Measurements from ENCODE around the gene DGCR6L. TPM values are rescaled to one million over a fixed set of nuclear protein-coding genes. Genes with fewer than 3 reads are reported as not detected.
"Not testable (repeated sequence)": the region's sequence is repeated elsewhere in the genome, so short reads cannot be mapped to it uniquely, and the experiment has no call there.

The DGCR6L gene
- total RNA-seq, 2 donors from 2014 or later: 29.2 to 31.7 TPM

DNA sequence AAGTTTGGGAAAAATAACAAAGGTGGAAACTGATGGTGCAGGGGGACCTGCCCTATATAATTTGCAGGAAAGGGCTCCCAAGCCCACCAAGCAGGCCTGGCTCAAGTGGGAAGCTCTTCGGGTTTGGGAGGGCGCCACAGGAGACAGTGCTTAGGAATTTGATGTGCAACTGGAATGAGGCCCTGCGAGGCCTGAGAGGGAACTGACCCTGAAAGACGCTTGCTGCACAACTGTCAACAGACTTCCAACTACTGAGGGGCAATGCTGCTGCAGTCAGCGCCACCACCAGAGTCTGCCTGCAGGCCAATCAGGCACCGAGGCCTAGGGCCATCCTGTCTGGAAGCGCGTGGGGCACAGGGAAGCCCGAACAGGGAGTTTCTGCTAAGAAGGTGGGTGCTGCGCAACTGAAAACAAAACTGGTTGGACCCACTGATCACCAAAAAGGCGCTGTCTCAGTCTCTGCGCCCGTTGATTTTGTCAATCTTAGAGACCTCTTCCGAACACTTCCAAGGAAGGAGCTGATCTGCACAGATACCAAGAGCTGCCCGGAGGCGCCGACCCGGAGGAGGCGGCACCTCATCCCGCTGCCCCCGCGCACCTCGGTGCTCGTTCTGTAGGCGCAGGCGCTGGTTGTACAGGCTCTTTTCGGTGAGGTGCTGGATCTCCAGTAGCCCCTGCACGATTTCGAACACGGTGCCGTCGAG, 667 bp downstream of the DGCR6L start:
- peak overlapping the region; percentile 70 for H3K27ac Mint-ChIP-seq
- no peaks in the 10 kb centered on the region for H3K27me3 Mint-ChIP-seq
- no peak for DNase-seq
- peaks cover 34% of the 10 kb centered on the region for H3K4me1 Mint-ChIP-seq
- no peaks in the 10 kb centered on the region for H3K9me3 ChIP-seq (ENCODE audit: control insufficient read depth, low read length, poor library complexity, severe bottlenecking)
- ATAC-seq: no peak
- H3K4me3 Mint-ChIP-seq: peak overlapping the region; percentile 94
- no peaks in the 10 kb centered on the region for H3K36me3 Mint-ChIP-seq (ENCODE audit: low read depth)

DNA sequence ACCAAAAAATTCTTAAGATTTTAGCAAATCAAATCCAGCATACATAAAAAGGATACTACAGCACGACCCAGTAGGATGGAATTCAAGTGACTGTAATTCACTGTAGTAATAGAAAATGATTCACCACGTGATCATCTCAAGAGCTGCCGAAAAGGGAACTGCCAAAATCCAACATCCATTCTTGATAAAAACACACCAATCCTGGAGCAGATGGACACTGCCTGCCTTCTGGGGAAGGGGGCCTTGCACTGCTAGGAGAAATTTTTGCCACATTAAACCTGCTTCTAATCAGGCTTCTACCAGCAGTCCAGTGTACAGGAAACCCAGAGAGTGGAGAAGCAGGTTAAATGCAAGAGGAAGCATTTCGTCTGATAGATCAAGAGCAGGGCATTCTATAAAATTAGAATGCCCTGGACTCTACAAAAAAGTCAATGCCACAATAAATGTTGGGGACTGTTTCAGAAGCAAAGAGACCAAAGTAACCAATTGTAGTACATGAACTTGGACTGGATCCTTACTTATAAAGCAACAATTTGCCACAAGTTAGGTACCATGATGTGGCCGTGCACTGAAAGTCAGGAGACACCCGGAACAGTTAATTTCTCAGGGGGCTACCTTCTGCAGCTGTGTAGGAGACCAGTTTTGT, 1.7 kb downstream of the DGCR6L start:
- not testable (repeated sequence) for H3K27me3 Mint-ChIP-seq
- peaks cover 31% of the 10 kb centered on the region for H3K4me1 Mint-ChIP-seq

DNA sequence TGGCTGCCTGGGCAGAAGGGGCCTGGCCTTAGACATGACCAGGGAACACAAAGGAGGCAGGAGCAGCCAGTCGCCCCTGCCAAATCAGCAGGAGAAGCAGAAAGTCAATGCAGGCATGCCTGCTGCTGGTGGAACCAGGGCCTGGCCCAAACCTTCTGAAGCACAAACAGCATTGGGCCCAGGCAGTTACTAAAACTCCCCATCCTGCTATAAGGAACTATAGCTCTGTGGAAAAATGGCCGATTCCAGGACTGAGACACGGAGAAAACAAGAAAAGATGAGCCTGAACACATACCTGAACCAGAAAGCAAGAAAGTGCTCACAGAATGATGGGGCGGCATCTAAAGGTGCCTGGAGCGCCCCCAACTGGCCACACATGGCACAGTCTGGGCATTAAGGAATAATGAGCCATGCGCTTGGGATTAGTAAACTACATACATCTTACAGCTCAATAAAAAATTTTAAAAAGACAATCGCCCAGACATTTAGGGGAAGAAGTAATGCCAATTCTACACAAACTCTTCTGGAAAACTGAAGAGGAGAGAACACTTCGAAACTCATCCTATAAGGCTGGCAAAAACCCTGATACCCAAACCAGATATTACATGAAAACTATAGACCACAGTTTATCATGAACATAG, 2.3 kb downstream of the DGCR6L start:
- H3K27ac Mint-ChIP-seq: peak overlapping the region; percentile 81
- H3K27me3 Mint-ChIP-seq; H3K36me3 Mint-ChIP-seq (ENCODE audit: low read depth); ATAC-seq; H3K9me3 ChIP-seq (ENCODE audit: control insufficient read depth, low read length, poor library complexity, severe bottlenecking); DNase-seq: not testable (repeated sequence)
- H3K4me1 Mint-ChIP-seq: peaks cover 25% of the 10 kb centered on the region
- peak overlapping the region; percentile 53 for H3K4me3 Mint-ChIP-seq

More for the DNA sequence above, 1.7 kb downstream of the DGCR6L start:
- H3K4me3 Mint-ChIP-seq: peak overlapping the region; percentile 53
- not testable (repeated sequence) for DNase-seq; H3K36me3 Mint-ChIP-seq (ENCODE audit: low read depth); H3K9me3 ChIP-seq (ENCODE audit: control insufficient read depth, low read length, poor library complexity, severe bottlenecking); ATAC-seq; H3K27ac Mint-ChIP-seq

DNA sequence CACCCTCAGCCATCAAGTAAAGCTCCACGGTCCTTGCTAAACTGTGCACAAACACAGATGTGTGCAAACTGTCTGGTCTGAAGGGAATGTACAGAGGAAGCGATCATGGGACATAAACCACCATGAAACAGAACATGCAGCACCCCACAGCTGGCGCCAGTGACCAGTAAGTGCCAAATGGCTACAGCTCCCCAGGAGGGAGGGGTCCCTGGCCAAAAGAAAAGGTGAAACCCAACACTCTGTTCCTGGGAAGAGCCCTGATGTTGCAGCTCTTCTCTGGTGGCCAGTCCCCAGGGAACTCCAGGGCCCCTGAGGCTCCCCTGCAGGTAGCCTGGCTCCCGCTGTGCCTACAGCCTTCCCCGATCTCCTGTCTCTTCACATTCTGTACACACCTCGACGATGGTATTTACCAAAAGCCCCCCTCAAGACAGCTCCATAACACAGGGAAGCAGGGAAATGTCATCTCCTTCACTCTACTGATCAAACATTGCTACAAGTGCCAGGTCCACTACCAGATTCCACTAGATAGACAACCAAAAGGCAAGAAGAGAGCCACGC, 2.9 kb downstream of the DGCR6L start:
- no peaks in the 10 kb centered on the region for H3K36me3 Mint-ChIP-seq (ENCODE audit: low read depth)
- no peaks in the 10 kb centered on the region for H3K27me3 Mint-ChIP-seq
- no peak overlapping the region for H3K4me3 Mint-ChIP-seq
- ATAC-seq (no peak), DNase-seq (no peak)
- H3K4me1 Mint-ChIP-seq: peaks cover 24% of the 10 kb centered on the region
- no peaks in the 10 kb centered on the region for H3K9me3 ChIP-seq (ENCODE audit: control insufficient read depth, low read length, poor library complexity, severe bottlenecking)
- peak overlapping the region; percentile 81 for H3K27ac Mint-ChIP-seq

DNA sequence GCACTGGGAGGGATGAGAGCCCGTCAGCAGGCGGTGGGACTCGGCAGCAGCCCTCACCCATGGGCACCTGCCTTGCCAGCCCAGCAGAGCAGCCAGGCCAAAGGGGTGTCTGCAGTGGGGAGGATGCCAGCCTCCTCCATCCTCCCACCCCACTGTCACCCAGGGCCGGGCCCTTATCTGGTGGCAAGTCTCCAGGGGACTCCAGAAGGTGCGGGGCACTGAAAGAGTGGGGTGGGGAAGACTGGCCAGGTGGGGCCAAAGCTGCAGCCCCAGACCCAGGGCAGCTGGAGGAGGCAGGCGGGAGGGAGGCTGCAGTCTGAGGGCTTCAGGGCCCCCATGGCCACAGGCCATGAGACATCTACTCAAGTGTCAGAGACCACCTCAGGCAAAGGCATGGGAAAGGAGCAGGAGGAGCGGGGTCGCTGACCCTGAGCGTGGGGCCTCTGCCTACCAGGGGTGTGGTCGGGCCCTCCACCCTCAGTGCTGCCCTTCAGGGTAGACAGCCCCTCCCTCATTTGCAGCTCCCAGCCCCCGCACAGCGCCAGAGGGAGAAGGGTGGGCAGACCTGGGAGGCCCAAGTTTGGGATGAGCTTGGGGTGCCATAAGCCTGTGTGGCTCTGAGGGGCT, 3.5 kb downstream of the DGCR6L start:
- ATAC-seq (no peak), DNase-seq (no peak)
- H3K27me3 Mint-ChIP-seq: no peaks in the 10 kb centered on the region
- peaks cover 20% of the 10 kb centered on the region for H3K4me1 Mint-ChIP-seq
- H3K36me3 Mint-ChIP-seq (ENCODE audit: low read depth): no peaks in the 10 kb centered on the region
- H3K9me3 ChIP-seq (ENCODE audit: control insufficient read depth, low read length, poor library complexity, severe bottlenecking): no peaks in the 10 kb centered on the region
- no peak overlapping the region for H3K27ac Mint-ChIP-seq
- no peak overlapping the region for H3K4me3 Mint-ChIP-seq

DNA sequence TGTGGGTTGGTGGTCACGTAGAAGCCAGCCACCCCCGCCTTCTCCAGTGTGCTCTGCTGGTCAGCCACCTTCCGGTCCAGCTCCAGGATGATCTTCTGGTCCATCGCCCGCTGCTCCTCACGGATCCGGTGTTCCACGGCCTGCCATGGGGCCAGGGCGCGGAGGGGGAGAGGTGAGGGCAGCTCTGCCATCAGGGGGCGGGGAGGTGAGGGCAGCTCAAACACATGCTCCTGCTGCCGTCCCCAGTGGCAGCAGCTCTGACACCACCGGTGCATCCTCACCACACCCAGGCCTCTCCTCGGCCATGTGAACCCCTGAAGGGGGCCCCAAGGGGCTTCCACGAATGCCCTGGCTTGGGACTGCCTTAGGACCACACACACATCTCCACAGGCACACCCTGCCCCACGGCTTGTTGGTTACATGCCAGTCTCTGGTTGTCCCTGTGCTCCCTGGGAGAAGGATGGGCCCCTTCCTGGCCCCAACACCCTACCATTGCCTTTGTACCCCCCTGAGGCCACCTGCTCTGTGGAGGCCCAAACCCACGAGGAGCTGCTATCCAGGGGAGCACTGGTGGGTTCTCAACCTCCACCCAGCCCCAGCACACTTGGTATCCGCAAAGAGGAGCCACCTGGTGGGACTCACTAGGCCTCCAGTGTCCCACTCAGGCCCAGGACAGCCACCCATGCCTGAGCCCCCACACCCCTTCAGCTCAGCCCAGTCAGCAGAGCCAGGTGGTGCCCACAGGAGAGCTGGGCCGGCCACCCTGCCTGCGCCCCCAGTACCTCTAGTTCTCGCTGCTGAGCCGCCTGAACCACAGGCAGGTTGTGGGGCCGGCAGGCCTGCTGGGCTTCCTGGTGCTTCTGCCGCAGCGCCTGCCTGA, 4.3 kb downstream of the DGCR6L start:
- H3K4me3 Mint-ChIP-seq: no peak overlapping the region
- no peaks in the 10 kb centered on the region for H3K36me3 Mint-ChIP-seq (ENCODE audit: low read depth)
- H3K27ac Mint-ChIP-seq: no peak overlapping the region
- ATAC-seq (no peak), DNase-seq (no peak)
- peaks cover 16% of the 10 kb centered on the region for H3K4me1 Mint-ChIP-seq
- no peaks in the 10 kb centered on the region for H3K27me3 Mint-ChIP-seq
- no peaks in the 10 kb centered on the region for H3K9me3 ChIP-seq (ENCODE audit: control insufficient read depth, low read length, poor library complexity, severe bottlenecking)

DNA sequence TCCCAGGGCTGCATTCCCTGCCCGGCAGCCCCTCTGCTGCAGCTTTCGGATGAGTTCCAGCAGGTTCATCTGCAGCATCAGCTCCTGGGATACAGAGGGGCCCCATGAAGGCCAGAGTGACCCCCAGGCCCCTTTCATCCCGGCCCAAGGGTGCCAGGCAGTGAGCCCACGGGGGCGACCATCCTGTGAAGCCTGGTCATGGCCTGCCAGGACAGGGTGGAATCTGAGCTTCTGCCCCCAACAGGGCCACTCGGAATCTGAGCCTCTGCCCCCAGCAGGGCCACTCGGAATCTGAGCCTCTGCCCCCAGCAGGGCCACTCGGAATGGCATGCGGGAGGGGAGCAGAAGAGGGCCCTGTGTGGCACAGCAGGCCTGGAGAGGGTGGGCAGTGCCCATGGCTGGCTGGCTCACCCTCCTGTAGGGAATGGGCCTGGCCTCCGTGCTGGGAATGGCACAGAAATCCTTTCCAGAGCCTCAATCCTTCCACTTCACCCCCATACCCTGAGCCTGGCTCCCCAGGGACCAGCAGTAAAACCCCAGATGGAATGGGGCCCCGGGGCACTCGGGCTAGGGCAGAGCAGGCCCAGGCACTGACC, 5.0 kb downstream of the DGCR6L start:
- not testable (repeated sequence) for H3K36me3 Mint-ChIP-seq (ENCODE audit: low read depth); H3K27me3 Mint-ChIP-seq; DNase-seq; ATAC-seq; H3K9me3 ChIP-seq (ENCODE audit: control insufficient read depth, low read length, poor library complexity, severe bottlenecking); H3K4me3 Mint-ChIP-seq; H3K27ac Mint-ChIP-seq
- peaks cover 14% of the 10 kb centered on the region for H3K4me1 Mint-ChIP-seq

DNA sequence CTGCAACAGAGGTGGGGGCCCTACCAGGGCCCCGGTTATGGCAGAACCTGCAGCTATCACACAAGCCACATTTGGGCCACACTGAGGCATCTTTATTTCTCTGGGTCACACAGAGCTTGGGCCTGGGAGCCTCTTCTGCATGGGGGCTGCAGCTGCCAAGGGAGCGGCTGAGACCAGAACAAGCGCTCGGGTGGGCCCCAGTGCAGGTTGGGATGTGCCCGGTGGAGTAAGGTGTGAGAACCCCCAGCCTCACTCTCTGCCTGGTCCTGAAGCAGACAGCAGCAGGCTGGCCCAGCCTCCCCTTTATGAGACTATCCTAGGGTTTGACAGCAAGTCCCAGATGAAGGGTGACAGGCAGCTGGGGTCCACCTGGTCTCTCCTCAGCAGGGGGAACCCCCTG, 5.7 kb downstream of the DGCR6L start:
- H3K4me3 Mint-ChIP-seq; H3K27me3 Mint-ChIP-seq; ATAC-seq; H3K27ac Mint-ChIP-seq; H3K36me3 Mint-ChIP-seq (ENCODE audit: low read depth); DNase-seq; H3K9me3 ChIP-seq (ENCODE audit: control insufficient read depth, low read length, poor library complexity, severe bottlenecking): not testable (repeated sequence)
- H3K4me1 Mint-ChIP-seq: peaks cover 14% of the 10 kb centered on the region

DNA sequence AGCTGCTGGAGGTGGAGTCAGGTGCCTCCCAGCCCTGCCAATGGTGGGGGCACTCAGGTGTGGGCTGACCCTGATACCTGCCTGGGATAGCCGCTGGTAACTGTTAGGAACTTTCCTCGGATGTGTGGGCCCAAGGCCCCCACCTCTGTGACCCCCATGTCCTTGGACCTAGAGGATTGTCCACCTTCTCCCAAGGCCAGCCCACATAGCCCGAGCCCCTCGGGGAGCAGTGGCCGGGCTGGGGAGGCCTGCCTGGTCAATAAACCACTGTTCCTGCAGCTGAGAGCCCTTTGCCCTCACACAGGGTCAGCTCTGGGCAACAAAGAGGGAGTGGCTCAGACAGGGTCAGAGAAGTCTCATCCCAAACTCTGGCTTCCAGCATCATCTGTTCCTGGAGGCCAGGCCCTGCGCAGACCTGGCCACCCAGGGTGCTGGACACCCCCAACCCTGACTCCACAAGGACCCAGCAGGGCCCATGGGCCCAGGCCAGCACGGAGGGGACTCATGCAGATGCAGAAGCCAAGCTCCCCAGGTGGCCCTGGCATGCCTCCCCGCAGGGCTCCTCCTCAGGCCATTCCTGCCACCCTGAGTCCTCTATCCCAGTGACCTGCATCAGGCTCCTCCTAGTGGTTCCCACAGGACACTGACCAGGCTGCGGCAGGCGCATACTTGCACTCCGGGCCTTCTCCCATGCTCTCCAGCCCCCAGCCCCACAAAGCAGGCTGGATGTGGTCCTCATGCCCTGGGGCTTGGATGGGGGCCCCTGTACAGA, 6.4 kb downstream of the DGCR6L start:
- H3K36me3 Mint-ChIP-seq (ENCODE audit: low read depth); DNase-seq; H3K27me3 Mint-ChIP-seq; ATAC-seq; H3K9me3 ChIP-seq (ENCODE audit: control insufficient read depth, low read length, poor library complexity, severe bottlenecking); H3K27ac Mint-ChIP-seq; H3K4me3 Mint-ChIP-seq: not testable (repeated sequence)
- H3K4me1 Mint-ChIP-seq: peaks cover 14% of the 10 kb centered on the region

DNA sequence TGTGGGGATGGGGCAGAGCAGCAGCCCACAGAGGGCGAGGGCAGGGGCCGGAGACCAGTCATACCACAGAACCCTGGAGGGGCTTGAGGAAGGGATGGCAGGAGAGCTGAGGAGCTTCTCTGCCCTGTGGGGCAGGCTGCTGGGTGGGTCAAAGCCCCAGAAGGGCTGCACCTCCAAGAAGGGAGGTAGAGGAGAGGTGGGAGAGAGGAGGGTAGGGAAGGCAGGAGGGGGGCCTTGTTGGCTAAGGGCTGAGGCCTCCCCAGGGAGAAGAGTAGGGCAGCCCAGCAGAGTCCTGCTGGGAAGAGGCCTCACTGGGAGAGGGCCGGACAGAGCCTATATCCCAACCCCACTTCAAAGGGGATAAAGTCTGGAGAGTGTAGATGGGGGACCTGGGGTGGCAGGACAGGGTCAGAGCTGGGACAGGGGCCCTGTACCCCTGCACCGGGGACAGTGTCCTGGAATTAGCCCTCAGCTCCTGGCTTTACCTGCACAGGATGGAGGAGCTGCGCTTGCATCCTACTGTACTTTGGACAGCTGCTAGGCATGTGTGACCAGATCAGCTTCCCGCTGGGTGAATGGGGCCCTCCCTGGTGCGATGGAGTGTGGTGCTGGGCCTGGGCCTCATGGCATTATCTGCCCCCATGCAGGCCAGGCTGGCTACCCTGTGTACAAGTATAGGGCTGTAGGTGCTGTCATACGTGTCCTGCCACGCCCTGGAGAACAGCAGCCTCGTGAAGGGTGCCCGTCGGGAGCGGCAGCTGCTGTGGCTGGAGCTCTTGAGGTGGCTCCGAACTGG, 7.3 kb downstream of the DGCR6L start:
- H3K4me1 Mint-ChIP-seq: peaks cover 7% of the 10 kb centered on the region
- no peak for ATAC-seq
- no peaks in the 10 kb centered on the region for H3K9me3 ChIP-seq (ENCODE audit: control insufficient read depth, low read length, poor library complexity, severe bottlenecking)
- no peak for DNase-seq
- no peaks in the 10 kb centered on the region for H3K36me3 Mint-ChIP-seq (ENCODE audit: low read depth)
- H3K27ac Mint-ChIP-seq: no peak overlapping the region
- H3K4me3 Mint-ChIP-seq: no peak overlapping the region
- no peaks in the 10 kb centered on the region for H3K27me3 Mint-ChIP-seq
